GM12878 (cell line): ENCODE results near the gene BPIFB3. TPM values are rescaled to one million over a fixed set of nuclear protein-coding genes. Genes with fewer than 3 reads are reported as not detected.

ENCODE experiments used
- ATAC-seq: fragments of 200-7000 bp; cut with Tn5 transposase; 3 replicates; pipeline ENCODE4 v1.9.1; 2020; ENCODE audit warnings: mild to moderate bottlenecking, moderate library complexity
- BruUV-seq: library from RNA; stranded (reverse); fragments of 400-500 nt; replicated peaks from 2 replicates; lab custom pipeline; 2021; lab: Mats Ljungman, UMichigan
- CTCF ChIA-PET: fragments of 300-600 bp; sonication (Branson Sonifier 250); formaldehyde crosslinking; extraction: SDS; loops from one replicate; lab custom pipeline; 2021; ENCODE audit warnings: inconsistent platforms; lab: Yijun Ruan, JAX
- POLR2A ChIA-PET: fragments of 350-600 bp; formaldehyde crosslinking; extraction: SDS; loops from one replicate; lab custom pipeline; 2021; ENCODE audit warnings: inconsistent platforms; lab: Charles Lee
- RAD21 ChIA-PET: fragments of 300-600 bp; sonication (Branson Sonifier 250); formaldehyde crosslinking; loops from one replicate; lab custom pipeline; 2023; ENCODE audit warnings: antibody characterized with exemption; ENCODE audit not compliant: unreplicated experiment; lab: Charles Lee
- SMC1A ChIA-PET: fragments of 300-600 bp; sonication (Branson Sonifier 250); formaldehyde crosslinking; loops from one replicate; lab custom pipeline; 2023; ENCODE audit not compliant: unreplicated experiment, uncharacterized antibody; lab: Charles Lee
- DNase-seq: peaks from one replicate; pipeline ENCODE4 v3.0.0-alpha.2; 2011; ENCODE audit warnings: low read depth, low spot score
- FAIRE-seq: peaks from 3 replicates; lab custom pipeline; 2011; peaks lifted over from hg19 to GRCh38; lab: Jason Lieb, UNC
- H2AFZ ChIP-seq: 2 replicates; pipeline ENCODE4 v1.6.0; 2011; ENCODE audit warnings: low read depth, low read length, control low read depth; ENCODE audit not compliant: control insufficient read depth
- H3K27ac ChIP-seq: 2 replicates; pipeline ENCODE4 v1.5.1; 2011; ENCODE audit warnings: control low read depth; ENCODE audit not compliant: control insufficient read depth, insufficient read depth
- H3K27me3 ChIP-seq, 2 experiments: replicated peaks in 1 of 2; 2 replicates each; pipeline versions ENCODE4 v1.6.0 to v1.6.1; 2011; ENCODE audit warnings: low read length in 1 of 2; ENCODE audit not compliant: control insufficient read depth in 2 of 2, insufficient read depth in 2 of 2
- H3K36me3 ChIP-seq, 2 experiments: 2 replicates each; pipeline ENCODE4 v1.5.1; 2011; ENCODE audit warnings: low read length in 1 of 2; ENCODE audit not compliant: control insufficient read depth in 2 of 2, insufficient read depth in 2 of 2
- H3K4me1 ChIP-seq: 2 replicates; pipeline ENCODE4 v1.6.1; 2011; ENCODE audit warnings: mild to moderate bottlenecking, low read length, moderate library complexity, mixed read lengths; ENCODE audit not compliant: control insufficient read depth, insufficient read depth
- H3K4me2 ChIP-seq: 2 replicates; pipeline ENCODE4 v1.6.0; 2011; ENCODE audit warnings: control low read depth; ENCODE audit not compliant: control insufficient read depth, insufficient read depth
- H3K4me3 ChIP-seq: fragments of 200-600 bp; sonication (generic); 2 replicates; pipeline ENCODE4 v1.5.1; 2016
- H3K79me2 ChIP-seq: 2 replicates; pipeline ENCODE4 v1.6.0; 2011; ENCODE audit warnings: low read length; ENCODE audit not compliant: control insufficient read depth, insufficient read depth
- H3K9ac ChIP-seq: 2 replicates; pipeline ENCODE4 v1.8.0; 2011; ENCODE audit warnings: low read length, control low read depth, mixed read lengths; ENCODE audit not compliant: control insufficient read depth, insufficient read depth
- H3K9me3 ChIP-seq: replicated peaks from 3 replicates; pipeline ENCODE4 v1.5.1; 2011; ENCODE audit warnings: mild to moderate bottlenecking, low read length; ENCODE audit not compliant: control insufficient read depth, insufficient read depth
- H4K20me1 ChIP-seq: 2 replicates; pipeline ENCODE4 v1.6.0; 2011; ENCODE audit not compliant: control insufficient read depth, insufficient read depth
- CBX3 ChIP-seq: fragments of 200-600 bp; sonication (generic); IDR thresholded peaks from 2 replicates; pipeline ENCODE4 v1.6.1; 2016; ENCODE audit warnings: low read depth, borderline replicate concordance
- FOXK2 ChIP-seq: fragments of 450-650 bp; IDR thresholded peaks from 2 replicates; pipeline ENCODE4 v1.6.1; 2017; ENCODE audit warnings: mild to moderate bottlenecking, moderate library complexity
- HSF1 ChIP-seq: fragments of 150-350 bp; IDR thresholded peaks from 2 replicates; pipeline ENCODE4 v1.6.1; 2014; ENCODE audit warnings: mild to moderate bottlenecking, low read depth, low read length
- IKZF2 ChIP-seq, 2 experiments: fragments of 450-650 bp; IDR thresholded peaks; 2 replicates each; pipeline ENCODE4 v1.6.1; 2017; ENCODE audit warnings: mild to moderate bottlenecking in 2 of 2, moderate library complexity in 2 of 2
- MXI1 ChIP-seq: fragments of 150-350 bp; IDR thresholded peaks from 2 replicates; pipeline ENCODE4 v1.6.1; 2011; ENCODE audit warnings: low read depth, mild to moderate bottlenecking, inconsistent platforms, low read length, improper control_type of control experiment
- NFYA ChIP-seq: IDR thresholded peaks from 2 replicates; pipeline ENCODE4 v1.6.1; 2011; ENCODE audit warnings: low read depth, mild to moderate bottlenecking, low read length, improper control_type of control experiment, borderline replicate concordance
- NR2C1 ChIP-seq: fragments of 450-650 bp; IDR thresholded peaks from 2 replicates; pipeline ENCODE4 v1.6.1; 2017; ENCODE audit warnings: antibody characterized with exemption, mild to moderate bottlenecking, moderate library complexity
- POU2F2 ChIP-seq: IDR thresholded peaks from 3 replicates; pipeline ENCODE4 v1.6.1; 2011; ENCODE audit warnings: low read depth, mild to moderate bottlenecking, low read length, borderline replicate concordance
- SIX5 ChIP-seq: IDR thresholded peaks from 2 replicates; pipeline ENCODE4 v1.6.1; 2011; ENCODE audit warnings: mild to moderate bottlenecking, low read depth, low read length, moderate library complexity; ENCODE audit not compliant: severe bottlenecking
- TBL1XR1 ChIP-seq: IDR thresholded peaks from 2 replicates; pipeline ENCODE4 v1.6.1; 2012; ENCODE audit warnings: low read depth, low read length, improper control_type of control experiment
- ZNF622 ChIP-seq: fragments of 450-650 bp; IDR thresholded peaks from 2 replicates; pipeline ENCODE4 v1.6.1; 2017; ENCODE audit warnings: mild to moderate bottlenecking, inconsistent platforms
- ZZZ3 ChIP-seq: IDR thresholded peaks from 2 replicates; pipeline ENCODE4 v1.6.1; 2011; ENCODE audit warnings: low read depth; ENCODE audit not compliant: control insufficient read depth, insufficient read length
- WGBS: methylation state at CpG from one replicate; pipeline ENCODE4 v1.1.6; 2016; ENCODE audit warnings: low lambda C conversion rate; ENCODE audit not compliant: insufficient replicate concordance, insufficient coverage; ENCODE audit errors: missing lambda C conversion rate; 5-methylcytosine and 5-hydroxymethylcytosine counted together
- in situ Hi-C: fragments of 300-500 bp; cut with MboI; formaldehyde crosslinking; loops from 9 replicates; pipeline ENCODE4 v1.14.3; 2018; ENCODE audit warnings: mixed read lengths
- intact Hi-C: fragments of 100-400 bp; cut with micrococcal nuclease; formaldehyde crosslinking; loops from one replicate; pipeline ENCODE4 v1.14.2; 2022; ENCODE audit not compliant: unreplicated experiment
- polyA plus RNA-seq, 11 experiments: library from polyadenylated mRNA; depleted of rRNA in 4 of 11; unstranded in 6 of 11; stranded (reverse) in 5 of 11; fragments of >200 nt; fragmentation: Nextera tagmentation in 4 of 11; fragmentation: Illumina TruSeq in 1 of 11; extraction: Ambion mirVana in 4 of 11; extraction: Trizol in 1 of 11; gene quantifications; 1 replicate in 1 of 11; 2 replicates in 10 of 11; pipeline versions ENCODE4 v1.2.1 to v1.2.3, GENCODE V29; 2011 to 2016; ENCODE audit warnings: inconsistent platforms in 2 of 11, missing spikeins in 2 of 11, low read depth in 1 of 11
- total RNA-seq, 4 experiments: library from RNA; depleted of rRNA in 3 of 4; stranded (reverse); fragments of >200 nt in 3 of 4; fragmentation: Illumina TruSeq in 1 of 4; extraction: Trizol in 1 of 4; gene quantifications; 2 replicates each; pipeline versions ENCODE4 v1.2.1 to v1.2.3, GENCODE V29; 2013 to 2021
- TF ChIP-seq, protein P1 (sequence below): fragments of 450-650 bp; IDR thresholded peaks from 2 replicates; pipeline ENCODE4 v1.6.1; 2017; ENCODE audit warnings: borderline replicate concordance

BPIFB3 gene
- total and polyA plus RNA-seq, 10 of the 15 experiments (the other 5 are each of a cell fraction or from before 2014, with no cell fraction given) = not detected

DNA sequence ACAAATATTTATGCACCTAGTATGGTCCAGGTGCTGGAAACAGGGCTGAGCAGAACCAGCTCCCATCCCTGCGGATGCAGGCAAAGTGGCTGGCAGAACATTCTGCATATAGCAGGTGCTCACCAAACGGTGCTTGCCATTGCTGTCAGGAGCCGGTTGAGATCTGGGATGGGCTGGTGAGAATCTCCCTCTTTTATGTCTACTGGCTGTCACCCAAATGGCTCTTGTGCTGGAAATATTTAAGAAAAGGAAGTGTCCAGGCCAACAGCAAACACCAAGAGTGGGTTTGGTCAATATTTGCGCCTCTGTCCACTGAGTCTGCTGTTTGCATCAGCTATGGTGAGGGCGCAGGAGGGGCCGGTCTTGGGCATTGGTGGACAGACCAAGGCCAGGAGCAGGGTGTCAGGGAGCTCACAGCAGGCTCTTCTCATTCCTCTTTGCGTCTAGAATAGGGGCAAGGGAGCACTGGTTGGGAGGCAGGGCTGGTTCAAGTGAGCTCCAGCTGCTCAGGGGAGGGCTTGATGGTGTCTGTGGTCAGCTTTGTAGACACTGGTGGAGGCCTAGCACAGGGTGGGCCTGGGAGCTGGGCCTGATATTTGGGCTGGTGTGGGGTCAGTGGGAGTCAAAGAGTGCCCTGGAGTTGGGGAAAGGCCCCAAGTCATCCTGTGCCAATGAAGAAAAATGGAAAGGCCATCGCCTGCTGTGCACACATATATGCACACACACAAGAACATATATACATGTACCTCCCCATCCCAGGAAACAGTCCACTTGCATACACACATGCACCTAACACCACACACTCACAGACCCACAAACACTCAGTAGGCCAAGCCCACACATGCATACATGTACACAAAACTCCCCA lies 47.6 kb upstream of the BPIFB3 start:
- no peak for FAIRE-seq
- ChIA-PET CTCF (interaction anchor here (1.5 to 1.7 kb wide), 2 partner anchors 13 to 34 kb away, joined by 4 read pairs; no protein-coding TSS in a partner anchor), POLR2A (no interaction called here), SMC1A (interaction anchor here (0.8 kb wide), 1 partner anchor 23 kb away, joined by 3 read pairs; no protein-coding TSS in a partner anchor), RAD21 (interaction anchor here (0.5 kb wide), 1 partner anchor 366 kb away, joined by 4 read pairs; no protein-coding TSS in a partner anchor)
- Histone ChIP-seq H3K4me1 (no peaks in the 10 kb centered on the region), H3K79me2 (no peaks in the 10 kb centered on the region), H3K9me3 (no peaks in the 10 kb centered on the region; the same call in 2 of the 3 replicates), H2AFZ (no peak overlapping the region), H3K4me2 (no peak overlapping the region), H3K36me3 (no peaks in the 10 kb centered on the region), H3K27me3 (no peaks in the 10 kb centered on the region; a peak in 1 of 4 replicates), H4K20me1 (no peaks in the 10 kb centered on the region), H3K9ac (no peak overlapping the region), H3K27ac (no peak overlapping the region), H3K4me3 (no peak overlapping the region)
- BruUV-seq = no TSS peak
- no peak for DNase-seq
- in situ Hi-C loops (no loop called here), intact Hi-C loops (loop anchor here (1.0 kb wide), 1 partner anchor 104 kb away; no protein-coding TSS in a partner anchor)
- no peak for ATAC-seq
- 54% methylated on average over 8 of the region's 8 CpGs for WGBS
- TF ChIP-seq NR2C1 (no peak), NFYA (no peak), ZNF622 (no peak), IKZF2 (IDR thresholded peaks at IDR 0.05) (no peak), HSF1 (no peak), TBL1XR1 (no peak), FOXK2 (no peak), MXI1 (no peak), ZZZ3 (no peak), CBX3 (no peak), SIX5 (no peak), POU2F2 (no peak)
- TF ChIP-seq, protein P1, sequence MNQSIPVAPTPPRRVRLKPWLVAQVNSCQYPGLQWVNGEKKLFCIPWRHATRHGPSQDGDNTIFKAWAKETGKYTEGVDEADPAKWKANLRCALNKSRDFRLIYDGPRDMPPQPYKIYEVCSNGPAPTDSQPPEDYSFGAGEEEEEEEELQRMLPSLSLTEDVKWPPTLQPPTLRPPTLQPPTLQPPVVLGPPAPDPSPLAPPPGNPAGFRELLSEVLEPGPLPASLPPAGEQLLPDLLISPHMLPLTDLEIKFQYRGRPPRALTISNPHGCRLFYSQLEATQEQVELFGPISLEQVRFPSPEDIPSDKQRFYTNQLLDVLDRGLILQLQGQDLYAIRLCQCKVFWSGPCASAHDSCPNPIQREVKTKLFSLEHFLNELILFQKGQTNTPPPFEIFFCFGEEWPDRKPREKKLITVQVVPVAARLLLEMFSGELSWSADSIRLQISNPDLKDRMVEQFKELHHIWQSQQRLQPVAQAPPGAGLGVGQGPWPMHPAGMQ = no peak
